Measurements from ENCODE around the gene SRA1. TPM values are rescaled to one million over a fixed set of nuclear protein-coding genes. Genes with fewer than 3 reads are reported as not detected.
A peak's percentile ranks its signal among the peaks of the same experiment; 100 is the strongest.

SRA1 gene
- total and polyA plus RNA-seq, 9 of the 15 experiments (the other 6 are each of a cell fraction or from before 2014, with no cell fraction given) = 24.1 to 47.4 (median 41.3) TPM

- TF ChIP-seq, protein P1, sequence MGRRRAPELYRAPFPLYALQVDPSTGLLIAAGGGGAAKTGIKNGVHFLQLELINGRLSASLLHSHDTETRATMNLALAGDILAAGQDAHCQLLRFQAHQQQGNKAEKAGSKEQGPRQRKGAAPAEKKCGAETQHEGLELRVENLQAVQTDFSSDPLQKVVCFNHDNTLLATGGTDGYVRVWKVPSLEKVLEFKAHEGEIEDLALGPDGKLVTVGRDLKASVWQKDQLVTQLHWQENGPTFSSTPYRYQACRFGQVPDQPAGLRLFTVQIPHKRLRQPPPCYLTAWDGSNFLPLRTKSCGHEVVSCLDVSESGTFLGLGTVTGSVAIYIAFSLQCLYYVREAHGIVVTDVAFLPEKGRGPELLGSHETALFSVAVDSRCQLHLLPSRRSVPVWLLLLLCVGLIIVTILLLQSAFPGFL (CRISPR knock-in tag; IDR thresholded peaks at IDR 0.05) = 0 out of 2 replicates have a peak, but pooled peaks have one; percentile 29
- TF ChIP-seq HMGN3 (IDR thresholded peaks at IDR 0.05; ENCODE audit: borderline replicate concordance, extremely low read depth, insufficient read length, low read depth, low read length) (peak; percentile 57), ZNF589 (CRISPR knock-in tag; IDR thresholded peaks at IDR 0.05; ENCODE audit: low read depth) (0 out of 2 replicates have a peak, but pooled peaks have one; percentile 70), RB1 (IDR thresholded peaks at IDR 0.05; ENCODE audit: low read depth) (peak; percentile 67), CHD1 (IDR thresholded peaks at IDR 0.05; ENCODE audit: low read length) (no peak), ZNF395 (CRISPR knock-in tag; IDR thresholded peaks at IDR 0.05) (0 out of 2 replicates have a peak, but pooled peaks have one; percentile 5)
Observed at GRCh38 chr5:140547508-140548299, 9.6 kb downstream of the SRA1 start, which contains the start of gene EIF4EBP3 (continued).
